IMR-90 (cell line): ENCODE measurements around the gene TENM3. TPM values are rescaled to one million over a fixed set of nuclear protein-coding genes. Genes with fewer than 3 reads are reported as not detected.

Source experiments
- ATAC-seq: fragments of 200-7000 bp; cut with Tn5 transposase; 2 replicates; pipeline ENCODE4 v1.9.1; 2020; ENCODE audit warnings: low read depth, mild to moderate bottlenecking, moderate library complexity
- BruUV-seq: library from RNA; stranded (reverse); fragments of 400-500 nt; replicated peaks from 2 replicates; lab custom pipeline; 2021; lab: Mats Ljungman, UMichigan
- CTCF ChIA-PET: fragments of 300-600 bp; formaldehyde crosslinking; extraction: SDS; loops from one replicate; lab custom pipeline; 2021; ENCODE audit warnings: antibody characterized with exemption; lab: Yijun Ruan, JAX
- POLR2A ChIA-PET: fragments of 300-600 bp; sonication (Branson Sonifier 250); formaldehyde crosslinking; loops from one replicate; lab custom pipeline; 2022; ENCODE audit warnings: antibody characterized with exemption; ENCODE audit not compliant: unreplicated experiment; lab: Charles Lee
- DNase-seq: peaks from one replicate; pipeline ENCODE4 v3.0.0; 2013
- H2AFZ ChIP-seq: replicated peaks from 2 replicates; pipeline ENCODE3; 2013; ENCODE audit warnings: low read length, mild to moderate bottlenecking; ENCODE audit not compliant: poor library complexity
- H2AK5ac ChIP-seq: 2 replicates; pipeline ENCODE4 v1.6.1; 2013; ENCODE audit warnings: low read depth, low read length, inconsistent platforms
- H2AK9ac ChIP-seq: replicated peaks from 2 replicates; pipeline ENCODE3; 2013; ENCODE audit warnings: mild to moderate bottlenecking, low read depth, low read length, moderate library complexity; ENCODE audit not compliant: poor library complexity
- H2BK120ac ChIP-seq: 2 replicates; pipeline ENCODE4 v1.6.1; 2013; ENCODE audit warnings: low read depth, low read length, inconsistent platforms
- H2BK15ac ChIP-seq: 3 replicates; pipeline ENCODE4 v1.6.1; 2013; ENCODE audit warnings: low read depth, low read length, inconsistent platforms
- H2BK20ac ChIP-seq: 2 replicates; pipeline ENCODE4 v1.6.1; 2013; ENCODE audit warnings: low read depth, mild to moderate bottlenecking, inconsistent platforms, low read length, moderate library complexity
- H2BK5ac ChIP-seq: 2 replicates; pipeline ENCODE4 v1.6.1; 2013; ENCODE audit warnings: mild to moderate bottlenecking, low read depth, low read length, inconsistent platforms; ENCODE audit not compliant: poor library complexity, severe bottlenecking
- H3K14ac ChIP-seq: replicated peaks from 2 replicates; pipeline ENCODE4 v1.6.1; 2013; ENCODE audit warnings: low read depth, low read length, inconsistent platforms
- H3K18ac ChIP-seq: 2 replicates; pipeline ENCODE4 v1.6.1; 2013; ENCODE audit warnings: low read depth, low read length, control low read depth
- H3K23ac ChIP-seq: 2 replicates; pipeline ENCODE4 v1.6.1; 2013; ENCODE audit warnings: low read depth, low read length, inconsistent platforms
- H3K27ac ChIP-seq: 2 replicates; pipeline ENCODE4 v1.5.1; 2013; ENCODE audit warnings: mild to moderate bottlenecking, control low read depth, low read length; ENCODE audit not compliant: insufficient read depth
- H3K27me3 ChIP-seq: 2 replicates; pipeline ENCODE4 v1.6.1; 2013; ENCODE audit warnings: low read length; ENCODE audit not compliant: control insufficient read depth, insufficient read depth
- H3K36me3 ChIP-seq: 2 replicates; pipeline ENCODE4 v1.6.1; 2013; ENCODE audit warnings: low read length, mixed read lengths; ENCODE audit not compliant: control insufficient read depth, insufficient read depth
- H3K4ac ChIP-seq: 2 replicates; pipeline ENCODE4 v1.6.1; 2013; ENCODE audit warnings: low read depth, low read length, inconsistent platforms
- H3K4me1 ChIP-seq: 2 replicates; pipeline ENCODE4 v1.6.1; 2013; ENCODE audit warnings: low read length, mixed read lengths; ENCODE audit not compliant: control insufficient read depth, insufficient read depth
- H3K4me2 ChIP-seq: 2 replicates; pipeline ENCODE4 v1.6.1; 2013; ENCODE audit warnings: low read depth, mild to moderate bottlenecking, control low read depth, low read length, moderate library complexity
- H3K4me3 ChIP-seq: 2 replicates; pipeline ENCODE4 v1.5.1; 2013; ENCODE audit warnings: low read depth, mild to moderate bottlenecking, control low read depth, low read length, moderate library complexity; ENCODE audit not compliant: insufficient read depth
- H3K56ac ChIP-seq: 2 replicates; pipeline ENCODE4 v1.6.1; 2013; ENCODE audit warnings: low read length, inconsistent platforms; ENCODE audit not compliant: insufficient read depth; ENCODE audit errors: extremely low read depth
- H3K79me1 ChIP-seq, 2 experiments: 2 replicates each; pipeline ENCODE4 v1.6.1; 2013; ENCODE audit warnings: low read length in 2 of 2, inconsistent platforms in 1 of 2, low read depth in 1 of 2
- H3K9ac ChIP-seq: 2 replicates; pipeline ENCODE4 v1.6.1; 2013; ENCODE audit warnings: low read depth, low read length, control low read depth
- H3K9me1 ChIP-seq: 2 replicates; pipeline ENCODE4 v1.6.1; 2013; ENCODE audit warnings: low read length, inconsistent platforms; ENCODE audit not compliant: insufficient read depth
- H3K9me3 ChIP-seq: 2 replicates; pipeline ENCODE4 v1.6.1; 2013; ENCODE audit warnings: low read length; ENCODE audit not compliant: control insufficient read depth, insufficient read depth
- H4K20me1 ChIP-seq: 2 replicates; pipeline ENCODE4 v1.6.1; 2013; ENCODE audit warnings: low read length, inconsistent platforms; ENCODE audit not compliant: insufficient read depth
- H4K5ac ChIP-seq: 2 replicates; pipeline ENCODE4 v1.6.1; 2013; ENCODE audit warnings: mild to moderate bottlenecking, low read depth, low read length, control low read depth
- H4K8ac ChIP-seq, 2 experiments: 2 replicates each; pipeline ENCODE4 v1.6.1; 2013; ENCODE audit warnings: low read depth in 2 of 2, low read length in 2 of 2, control low read depth in 1 of 2, inconsistent platforms in 1 of 2
- H4K91ac ChIP-seq: 2 replicates; pipeline ENCODE4 v1.6.1; 2013; ENCODE audit warnings: low read depth, low read length, inconsistent platforms; ENCODE audit not compliant: insufficient read depth
- BHLHE40 ChIP-seq: fragments of 150-350 bp; IDR thresholded peaks from 2 replicates; pipeline ENCODE4 v1.6.1; 2016; ENCODE audit warnings: mild to moderate bottlenecking, low read depth, low read length
- CEBPB ChIP-seq: IDR thresholded peaks from 2 replicates; pipeline ENCODE4 v1.6.1; 2012; ENCODE audit warnings: low read depth, low read length, improper control_type of control experiment
- CHD1 ChIP-seq: IDR thresholded peaks from 2 replicates; pipeline ENCODE4 v1.6.1; 2012; ENCODE audit warnings: low read depth, low read length, improper control_type of control experiment
- MAFK ChIP-seq: IDR thresholded peaks from 2 replicates; pipeline ENCODE4 v1.6.1; 2012; ENCODE audit warnings: low read depth, low read length, improper control_type of control experiment
- MAZ ChIP-seq: IDR thresholded peaks from 2 replicates; pipeline ENCODE4 v1.6.1; 2012; ENCODE audit warnings: low read depth, mild to moderate bottlenecking, low read length, improper control_type of control experiment, moderate library complexity, borderline replicate concordance
- NFE2L2 ChIP-seq: fragments of 150-350 bp; IDR thresholded peaks from 2 replicates; pipeline ENCODE4 v1.6.1; 2016; ENCODE audit warnings: low read depth, mild to moderate bottlenecking, low read length
- POLR2A ChIP-seq: IDR thresholded peaks from 2 replicates; pipeline ENCODE4 v1.6.1; 2012; ENCODE audit warnings: mild to moderate bottlenecking, low read depth, low read length
- RAD21 ChIP-seq: IDR thresholded peaks from 2 replicates; pipeline ENCODE4 v1.6.1; 2012; ENCODE audit warnings: low read length, improper control_type of control experiment
- RCOR1 ChIP-seq: IDR thresholded peaks from 2 replicates; pipeline ENCODE4 v1.6.1; 2012; ENCODE audit warnings: mild to moderate bottlenecking, low read length, improper control_type of control experiment; ENCODE audit not compliant: insufficient replicate concordance
- RFX5 ChIP-seq: IDR thresholded peaks from 2 replicates; pipeline ENCODE4 v1.8.0; 2012; ENCODE audit warnings: low read depth, mild to moderate bottlenecking, low read length, moderate library complexity
- SMC3 ChIP-seq: fragments of 150-350 bp; IDR thresholded peaks from 2 replicates; pipeline ENCODE4 v1.6.1; 2016; ENCODE audit warnings: low read depth, mild to moderate bottlenecking, antibody characterized with exemption, low read length, moderate library complexity
- WGBS, 2 experiments: methylation state at CpG; one replicate each; pipeline versions ENCODE4 v1.1.5 to v1.1.7; 2013; ENCODE audit warnings: missing lambda C conversion rate in 2 of 2; ENCODE audit not compliant: insufficient read length in 1 of 2; ENCODE audit errors: extremely low coverage in 2 of 2; 5-methylcytosine and 5-hydroxymethylcytosine counted together
- dilution Hi-C: fragments of 300-500 bp; cut with HindIII; formaldehyde crosslinking; loops from one replicate; pipeline ENCODE4 v1.14.3; 2018; ENCODE audit warnings: low sequenced_read_pairs; ENCODE audit not compliant: unreplicated experiment
- in situ Hi-C: fragments of 300-500 bp; cut with MboI; formaldehyde crosslinking; loops from 3 replicates; pipeline ENCODE4 v1.14.3; 2019; ENCODE audit warnings: low sequenced_read_pairs, inconsistent platforms, mixed read lengths
- intact Hi-C: fragments of 100-400 bp; cut with micrococcal nuclease; formaldehyde crosslinking; loops from 2 replicates; pipeline ENCODE4 v1.10.0; 2022
- polyA plus RNA-seq, 3 experiments: library from polyadenylated mRNA; depleted of rRNA; stranded (reverse); fragments of >200 nt; gene quantifications; 2 replicates each; pipeline ENCODE4 v1.2.3, GENCODE V29; 2012; ENCODE audit warnings: low replicate concordance in 1 of 3
- total RNA-seq: library from RNA; depleted of rRNA; stranded (reverse); fragments of >200 nt; gene quantifications from 2 replicates; pipeline ENCODE4 v1.2.3, GENCODE V29; 2012
- TF ChIP-seq, protein P1 (sequence below): fragments of 150-350 bp; IDR thresholded peaks from 2 replicates; pipeline ENCODE4 v1.6.1; 2016; ENCODE audit warnings: low read depth, mild to moderate bottlenecking, low read length, moderate library complexity, borderline replicate concordance
- TF ChIP-seq, protein P2 (sequence below): fragments of 150-350 bp; IDR thresholded peaks from 2 replicates; pipeline ENCODE4 v1.6.1; 2017; ENCODE audit warnings: mild to moderate bottlenecking, antibody characterized with exemption, low read length, low read depth
- TF ChIP-seq, protein P3 (sequence below): conservative IDR thresholded peaks from 2 replicates; pipeline ENCODE4 v1.5.1; 2012; ENCODE audit warnings: mild to moderate bottlenecking, low read depth, low read length, improper control_type of control experiment

The TENM3 gene
- total and polyA plus RNA-seq, 2 of the 4 experiments (the other 2 are of a cell fraction), result 29.9 to 173 TPM

DNA sequence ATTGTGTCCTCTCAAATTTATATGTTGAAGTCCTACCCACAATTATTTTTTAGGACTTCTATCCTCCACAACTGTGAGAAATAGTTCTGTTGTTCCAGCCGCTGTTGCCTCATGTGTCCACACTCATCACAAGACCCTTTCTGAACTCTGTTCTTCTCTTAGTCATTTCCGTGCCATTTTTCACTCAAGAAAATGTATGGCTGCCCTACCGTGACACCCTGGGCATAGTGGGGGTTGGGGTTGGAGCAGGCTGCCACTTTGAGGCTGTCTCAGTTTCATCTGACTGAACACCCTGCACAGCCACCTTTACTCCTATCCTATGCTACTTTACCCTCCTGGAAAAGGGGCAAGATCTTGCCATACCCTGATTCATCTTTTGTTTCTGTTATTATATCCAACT lies 319.1 kb downstream of the TENM3 start:
- H3K56ac ChIP-seq, result no peak overlapping the region
- H4K8ac ChIP-seq, result 0 out of 4 replicates have a peak overlapping the region, but pooled peaks of 1 of the 2 experiments have one; percentile 43
- peaks cover 13 to 23% of the 10 kb centered on the region in 2 experiments; a peak in 3 of 4 replicates for H3K79me1 ChIP-seq
- peak overlapping the region; percentile 73; the same call in 1 of the 2 replicates for H2AK5ac ChIP-seq
- H2AFZ ChIP-seq, result no peak overlapping the region
- no peaks in the 10 kb centered on the region for H4K20me1 ChIP-seq
- no peak overlapping the region for H3K14ac ChIP-seq
- H3K18ac ChIP-seq, result no peak overlapping the region
- BruUV-seq, result no TSS peak
- no peak overlapping the region for H3K23ac ChIP-seq
- no peak overlapping the region for H2AK9ac ChIP-seq
- H2BK5ac ChIP-seq, result no peak overlapping the region
- H3K9me3 ChIP-seq, result no peaks in the 10 kb centered on the region
- H3K4ac ChIP-seq, result 0 out of 2 replicates have a peak overlapping the region, but pooled peaks have one; percentile 12
- in situ Hi-C loops (no loop called here), intact Hi-C loops (loop anchor here (5.0 kb wide), 3 partner anchors 80 to 1420 kb away; no protein-coding TSS in a partner anchor), dilution Hi-C loops (no loop called here)
- H3K4me1 ChIP-seq, result peaks cover 10% of the 10 kb centered on the region
- TF ChIP-seq RFX5 (no peak), BHLHE40 (no peak), NFE2L2 (no peak), CEBPB (no peak), MAZ (no peak), POLR2A (no peak), RAD21 (no peak), CHD1 (no peak), MAFK (no peak), SMC3 (no peak), RCOR1 (no peak)
- TF ChIP-seq, protein P1, sequence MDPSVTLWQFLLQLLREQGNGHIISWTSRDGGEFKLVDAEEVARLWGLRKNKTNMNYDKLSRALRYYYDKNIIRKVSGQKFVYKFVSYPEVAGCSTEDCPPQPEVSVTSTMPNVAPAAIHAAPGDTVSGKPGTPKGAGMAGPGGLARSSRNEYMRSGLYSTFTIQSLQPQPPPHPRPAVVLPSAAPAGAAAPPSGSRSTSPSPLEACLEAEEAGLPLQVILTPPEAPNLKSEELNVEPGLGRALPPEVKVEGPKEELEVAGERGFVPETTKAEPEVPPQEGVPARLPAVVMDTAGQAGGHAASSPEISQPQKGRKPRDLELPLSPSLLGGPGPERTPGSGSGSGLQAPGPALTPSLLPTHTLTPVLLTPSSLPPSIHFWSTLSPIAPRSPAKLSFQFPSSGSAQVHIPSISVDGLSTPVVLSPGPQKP, result no peak
- TF ChIP-seq, protein P2, sequence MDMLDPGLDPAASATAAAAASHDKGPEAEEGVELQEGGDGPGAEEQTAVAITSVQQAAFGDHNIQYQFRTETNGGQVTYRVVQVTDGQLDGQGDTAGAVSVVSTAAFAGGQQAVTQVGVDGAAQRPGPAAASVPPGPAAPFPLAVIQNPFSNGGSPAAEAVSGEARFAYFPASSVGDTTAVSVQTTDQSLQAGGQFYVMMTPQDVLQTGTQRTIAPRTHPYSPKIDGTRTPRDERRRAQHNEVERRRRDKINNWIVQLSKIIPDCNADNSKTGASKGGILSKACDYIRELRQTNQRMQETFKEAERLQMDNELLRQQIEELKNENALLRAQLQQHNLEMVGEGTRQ, result no peak
- TF ChIP-seq, protein P3, sequence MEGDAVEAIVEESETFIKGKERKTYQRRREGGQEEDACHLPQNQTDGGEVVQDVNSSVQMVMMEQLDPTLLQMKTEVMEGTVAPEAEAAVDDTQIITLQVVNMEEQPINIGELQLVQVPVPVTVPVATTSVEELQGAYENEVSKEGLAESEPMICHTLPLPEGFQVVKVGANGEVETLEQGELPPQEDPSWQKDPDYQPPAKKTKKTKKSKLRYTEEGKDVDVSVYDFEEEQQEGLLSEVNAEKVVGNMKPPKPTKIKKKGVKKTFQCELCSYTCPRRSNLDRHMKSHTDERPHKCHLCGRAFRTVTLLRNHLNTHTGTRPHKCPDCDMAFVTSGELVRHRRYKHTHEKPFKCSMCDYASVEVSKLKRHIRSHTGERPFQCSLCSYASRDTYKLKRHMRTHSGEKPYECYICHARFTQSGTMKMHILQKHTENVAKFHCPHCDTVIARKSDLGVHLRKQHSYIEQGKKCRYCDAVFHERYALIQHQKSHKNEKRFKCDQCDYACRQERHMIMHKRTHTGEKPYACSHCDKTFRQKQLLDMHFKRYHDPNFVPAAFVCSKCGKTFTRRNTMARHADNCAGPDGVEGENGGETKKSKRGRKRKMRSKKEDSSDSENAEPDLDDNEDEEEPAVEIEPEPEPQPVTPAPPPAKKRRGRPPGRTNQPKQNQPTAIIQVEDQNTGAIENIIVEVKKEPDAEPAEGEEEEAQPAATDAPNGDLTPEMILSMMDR, result no peak
- no peak for DNase-seq
- H3K4me3 ChIP-seq, result no peak overlapping the region
- H3K4me2 ChIP-seq, result no peak overlapping the region
- peaks cover 11% of the 10 kb centered on the region; the same call in 1 of the 2 replicates for H3K9me1 ChIP-seq
- no peaks in the 10 kb centered on the region for H3K36me3 ChIP-seq
- H4K5ac ChIP-seq, result no peak overlapping the region
- WGBS, 2 experiments, result no CpG with 5 or more reads among the region's 3 CpGs
- H3K27ac ChIP-seq, result no peak overlapping the region
- 0 out of 3 replicates have a peak overlapping the region, but pooled peaks have one; percentile 59 for H2BK15ac ChIP-seq
- CTCF ChIA-PET, result no interaction called here
- H2BK20ac ChIP-seq, result 0 out of 2 replicates have a peak overlapping the region, but pooled peaks have one; percentile 58
- POLR2A ChIA-PET, result no interaction called here
- H4K91ac ChIP-seq, result no peak overlapping the region; the same call in 1 of the 2 replicates
- no peak overlapping the region; the same call in 1 of the 2 replicates for H2BK120ac ChIP-seq
- H3K27me3 ChIP-seq, result no peaks in the 10 kb centered on the region
- no peak for ATAC-seq
- no peak overlapping the region for H3K9ac ChIP-seq
